Activated CD8-positive, alpha-beta T cell treated with anti-CD3 and anti-CD28 coated beads, Interleukin-2, amount 10 ng/mL, durations not matched to agents 7 days and 5 days (primary cell): ENCODE results near the gene PAK5. TPM values are rescaled to one million over a fixed set of nuclear protein-coding genes. Genes with fewer than 3 reads are reported as not detected.

ENCODE experiments used
- ATAC-seq: fragments of 150-1000 bp; cut with Tn5 transposase; one replicate; pipeline ENCODE4 v1.10.0; 2021; ENCODE audit warnings: moderate library complexity
- CTCF ChIA-PET: fragments of 350-600 bp; sonication (Branson Sonifier 250); formaldehyde crosslinking; loops from one replicate; lab custom pipeline; 2021; ENCODE audit warnings: antibody characterized with exemption; lab: Charles Lee
- POLR2A ChIA-PET: fragments of 350-600 bp; sonication (Branson Sonifier 250); formaldehyde crosslinking; loops from one replicate; lab custom pipeline; 2021; ENCODE audit warnings: antibody characterized with exemption; lab: Charles Lee
- DNase-seq: peaks from one replicate; pipeline ENCODE4 v3.0.0-alpha.2; 2020
- H3K27ac Mint-ChIP-seq: one replicate; pipeline ENCODE4 v1.8.0; 2021; ENCODE audit warnings: mild to moderate bottlenecking, mixed read lengths
- H3K27me3 Mint-ChIP-seq: one replicate; pipeline ENCODE4 v1.8.0; 2021; ENCODE audit warnings: low read depth, mixed read lengths
- H3K36me3 Mint-ChIP-seq: one replicate; pipeline ENCODE4 v1.8.0; 2021; ENCODE audit warnings: low read depth, mixed read lengths
- H3K4me1 Mint-ChIP-seq: one replicate; pipeline ENCODE4 v1.8.0; 2021; ENCODE audit warnings: low read depth, mixed read lengths
- H3K4me3 Mint-ChIP-seq: one replicate; pipeline ENCODE4 v1.8.0; 2021; ENCODE audit warnings: mild to moderate bottlenecking, mixed read lengths
- H3K9me3 Mint-ChIP-seq: one replicate; pipeline ENCODE4 v1.8.0; 2022; ENCODE audit warnings: mixed read lengths; ENCODE audit not compliant: insufficient read depth
- total RNA-seq, 2 experiments: library from RNA; stranded (reverse); gene quantifications; one replicate each; pipeline ENCODE4 v1.2.3, GENCODE V29; 2021

Gene PAK5
- total RNA-seq, 2 experiments from 2014 or later = not detected

GRCh38 chr20:9588706-9589105, 250.2 kb downstream of the PAK5 start:
- ChIA-PET POLR2A (interaction anchor here (0.7 kb wide), 1 partner anchor 75 kb away, joined by 3 read pairs; no protein-coding TSS in a partner anchor), CTCF (interaction anchor here (1.2 to 1.7 kb wide), 2 partner anchors 28 to 181 kb away, joined by 3 to 5 read pairs; no protein-coding TSS in a partner anchor)
- DNase-seq (no peak), ATAC-seq (no peak)
- Mint-ChIP-seq H3K27me3 (no peaks in the 10 kb centered on the region), H3K27ac (no peak overlapping the region), H3K9me3 (no peaks in the 10 kb centered on the region), H3K4me1 (no peaks in the 10 kb centered on the region), H3K36me3 (no peaks in the 10 kb centered on the region), H3K4me3 (no peak overlapping the region)

- no peaks in the 10 kb centered on the region for H3K9me3 Mint-ChIP-seq
- DNase-seq (no peak), ATAC-seq (no peak)
- ChIA-PET POLR2A (no interaction called here), CTCF (interaction anchor here (1.0 kb wide), 1 partner anchor 175 kb away, joined by 3 read pairs; no protein-coding TSS in a partner anchor)
- H3K27ac Mint-ChIP-seq = no peak overlapping the region
- no peaks in the 10 kb centered on the region for H3K4me1 Mint-ChIP-seq
- H3K4me3 Mint-ChIP-seq = no peak overlapping the region
- H3K27me3 Mint-ChIP-seq = no peaks in the 10 kb centered on the region
- no peaks in the 10 kb centered on the region for H3K36me3 Mint-ChIP-seq
Measured at GRCh38 chr20:9583151-9583550, 255.7 kb downstream of the PAK5 start.

- ChIA-PET POLR2A (no interaction called here), CTCF (no interaction called here)
- H3K4me1 Mint-ChIP-seq = no peaks in the 10 kb centered on the region
- no peak overlapping the region for H3K4me3 Mint-ChIP-seq
- no peaks in the 10 kb centered on the region for H3K36me3 Mint-ChIP-seq
- ATAC-seq (no peak), DNase-seq (no peak)
- no peaks in the 10 kb centered on the region for H3K27me3 Mint-ChIP-seq
- no peak overlapping the region for H3K27ac Mint-ChIP-seq
- H3K9me3 Mint-ChIP-seq = no peaks in the 10 kb centered on the region
Measured at GRCh38 chr20:9582137-9582536, 256.7 kb downstream of the PAK5 start.

- ChIA-PET CTCF (no interaction called here), POLR2A (no interaction called here)
- no peak for ATAC-seq
- H3K4me3 Mint-ChIP-seq = no peak overlapping the region
- no peak for DNase-seq
- no peaks in the 10 kb centered on the region for H3K27me3 Mint-ChIP-seq
- H3K4me1 Mint-ChIP-seq = no peaks in the 10 kb centered on the region
- no peaks in the 10 kb centered on the region for H3K9me3 Mint-ChIP-seq
- H3K36me3 Mint-ChIP-seq = no peaks in the 10 kb centered on the region
- no peak overlapping the region for H3K27ac Mint-ChIP-seq
Measured at GRCh38 chr20:9581509-9581908, 257.4 kb downstream of the PAK5 start.

- Mint-ChIP-seq H3K4me1 (no peaks in the 10 kb centered on the region), H3K27ac (no peak overlapping the region), H3K9me3 (no peaks in the 10 kb centered on the region), H3K4me3 (no peak overlapping the region), H3K27me3 (no peaks in the 10 kb centered on the region), H3K36me3 (no peaks in the 10 kb centered on the region)
- ChIA-PET CTCF (no interaction called here), POLR2A (no interaction called here)
- DNase-seq (no peak), ATAC-seq (no peak)
Measured at GRCh38 chr20:9578594-9578993, 260.3 kb downstream of the PAK5 start.

GRCh38 chr20:9577397-9577796, 261.5 kb downstream of the PAK5 start:
- no peaks in the 10 kb centered on the region for H3K9me3 Mint-ChIP-seq
- DNase-seq (no peak), ATAC-seq (no peak)
- ChIA-PET CTCF (no interaction called here), POLR2A (no interaction called here)
- no peaks in the 10 kb centered on the region for H3K27me3 Mint-ChIP-seq
- H3K4me1 Mint-ChIP-seq = no peaks in the 10 kb centered on the region
- H3K27ac Mint-ChIP-seq = no peak overlapping the region
- H3K36me3 Mint-ChIP-seq = no peaks in the 10 kb centered on the region
- no peak overlapping the region for H3K4me3 Mint-ChIP-seq

- no peaks in the 10 kb centered on the region for H3K36me3 Mint-ChIP-seq
- ATAC-seq (no peak), DNase-seq (no peak)
- no peaks in the 10 kb centered on the region for H3K4me1 Mint-ChIP-seq
- H3K9me3 Mint-ChIP-seq = no peaks in the 10 kb centered on the region
- CTCF ChIA-PET = no interaction called here
- no peaks in the 10 kb centered on the region for H3K27me3 Mint-ChIP-seq
- POLR2A ChIA-PET = no interaction called here
- H3K4me3 Mint-ChIP-seq = no peak overlapping the region
- H3K27ac Mint-ChIP-seq = no peak overlapping the region
Measured at GRCh38 chr20:9576695-9577094, 262.2 kb downstream of the PAK5 start.

- no peaks in the 10 kb centered on the region for H3K4me1 Mint-ChIP-seq
- ATAC-seq = no peak
- ChIA-PET CTCF (no interaction called here), POLR2A (no interaction called here)
- no peak for DNase-seq
- no peak overlapping the region for H3K4me3 Mint-ChIP-seq
- no peak overlapping the region for H3K27ac Mint-ChIP-seq
- H3K9me3 Mint-ChIP-seq = no peaks in the 10 kb centered on the region
- no peaks in the 10 kb centered on the region for H3K27me3 Mint-ChIP-seq
- no peaks in the 10 kb centered on the region for H3K36me3 Mint-ChIP-seq
Measured at GRCh38 chr20:9575836-9576235, 263.0 kb downstream of the PAK5 start.

GRCh38 chr20:9574776-9575175, 264.1 kb downstream of the PAK5 start:
- Mint-ChIP-seq H3K4me3 (no peak overlapping the region), H3K9me3 (no peaks in the 10 kb centered on the region), H3K27ac (no peak overlapping the region), H3K36me3 (no peaks in the 10 kb centered on the region), H3K4me1 (no peaks in the 10 kb centered on the region), H3K27me3 (no peaks in the 10 kb centered on the region)
- DNase-seq = no peak
- ChIA-PET POLR2A (no interaction called here), CTCF (no interaction called here)
- no peak for ATAC-seq

GRCh38 chr20:9574181-9574580, 264.7 kb downstream of the PAK5 start:
- ATAC-seq (no peak), DNase-seq (no peak)
- ChIA-PET POLR2A (no interaction called here), CTCF (no interaction called here)
- Mint-ChIP-seq H3K27me3 (no peaks in the 10 kb centered on the region), H3K4me1 (no peaks in the 10 kb centered on the region), H3K27ac (no peak overlapping the region), H3K36me3 (no peaks in the 10 kb centered on the region), H3K4me3 (no peak overlapping the region), H3K9me3 (no peaks in the 10 kb centered on the region)

GRCh38 chr20:9573335-9574151, 265.3 kb downstream of the PAK5 start:
- Mint-ChIP-seq H3K27ac (no peak overlapping the region), H3K4me3 (no peak overlapping the region), H3K36me3 (no peaks in the 10 kb centered on the region), H3K9me3 (no peaks in the 10 kb centered on the region), H3K4me1 (no peaks in the 10 kb centered on the region), H3K27me3 (no peaks in the 10 kb centered on the region)
- ATAC-seq (no peak), DNase-seq (no peak)
- CTCF ChIA-PET = no interaction called here
- POLR2A ChIA-PET = no interaction called here

- H3K27me3 Mint-ChIP-seq = no peaks in the 10 kb centered on the region
- ATAC-seq = no peak
- no peak overlapping the region for H3K4me3 Mint-ChIP-seq
- ChIA-PET POLR2A (no interaction called here), CTCF (no interaction called here)
- H3K9me3 Mint-ChIP-seq = no peaks in the 10 kb centered on the region
- no peak for DNase-seq
- H3K27ac Mint-ChIP-seq = no peak overlapping the region
- no peaks in the 10 kb centered on the region for H3K36me3 Mint-ChIP-seq
- H3K4me1 Mint-ChIP-seq = no peaks in the 10 kb centered on the region
Measured at GRCh38 chr20:9572670-9573069, 266.2 kb downstream of the PAK5 start.
